ENCODE data around the gene NCKAP5. TPM values are rescaled to one million over a fixed set of nuclear protein-coding genes. Genes with fewer than 3 reads are reported as not detected.

Gene NCKAP5
- polyA plus RNA-seq, 1 experiment: 2.1 TPM

DNA sequence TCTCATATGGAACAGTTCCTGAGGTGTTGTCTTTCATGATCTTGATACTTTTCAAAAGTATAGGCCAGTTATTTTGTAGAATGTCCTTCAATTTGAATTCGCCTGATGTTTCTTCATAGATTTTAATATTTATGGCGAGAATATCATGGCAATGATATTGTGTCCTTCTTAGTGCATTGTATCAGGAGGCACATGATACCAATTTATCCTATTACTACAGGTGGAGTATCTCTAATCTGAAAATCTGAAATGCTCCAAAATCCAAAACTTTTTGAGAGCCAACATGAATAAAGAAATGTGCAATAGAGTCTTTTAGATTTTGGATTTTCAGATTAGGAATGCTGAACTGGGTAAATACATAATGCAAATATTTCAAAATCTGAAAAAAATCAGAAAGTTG, 681.7 kb downstream of the NCKAP5 start:
- Histone ChIP-seq H3K36me3 (ENCODE audit: control insufficient read depth, insufficient read depth, low read length) (no peaks in the 10 kb centered on the region), H3K27me3 (ENCODE audit: control insufficient read depth, insufficient read depth, low read length) (no peaks in the 10 kb centered on the region), H3K4me3 (ENCODE audit: low read depth, low read length) (no peak overlapping the region)
- no peak for TF ChIP-seq CTCF (IDR thresholded peaks at IDR 0.05; ENCODE audit: insufficient read depth, low read depth, low read length)
- ChIA-PET POLR2A (no interaction called here), CTCF (no interaction called here)
- DNase-seq (ENCODE audit: low read depth): no peak

- TF ChIP-seq CTCF (IDR thresholded peaks at IDR 0.05; ENCODE audit: insufficient read depth, low read depth, low read length): no peak
- no peak overlapping the region for H3K4me3 ChIP-seq (ENCODE audit: low read depth, low read length)
- POLR2A ChIA-PET: no interaction called here
- CTCF ChIA-PET: no interaction called here
- H3K27me3 ChIP-seq (ENCODE audit: control insufficient read depth, insufficient read depth, low read length): no peaks in the 10 kb centered on the region
- no peak for DNase-seq (ENCODE audit: low read depth)
- no peaks in the 10 kb centered on the region for H3K36me3 ChIP-seq (ENCODE audit: control insufficient read depth, insufficient read depth, low read length)
Observed at GRCh38 chr2:132884705-132885104, 683.6 kb downstream of the NCKAP5 start.

- POLR2A ChIA-PET: no interaction called here
- H3K4me3 ChIP-seq (ENCODE audit: low read depth, low read length): no peak overlapping the region
- CTCF ChIA-PET: no interaction called here
- H3K27me3 ChIP-seq (ENCODE audit: control insufficient read depth, insufficient read depth, low read length): no peaks in the 10 kb centered on the region
- H3K36me3 ChIP-seq (ENCODE audit: control insufficient read depth, insufficient read depth, low read length): no peaks in the 10 kb centered on the region
- DNase-seq (ENCODE audit: low read depth): no peak
- no peak for TF ChIP-seq CTCF (IDR thresholded peaks at IDR 0.05; ENCODE audit: insufficient read depth, low read depth, low read length)
Observed at GRCh38 chr2:132884292-132884691, 684.0 kb downstream of the NCKAP5 start.

- Histone ChIP-seq H3K36me3 (ENCODE audit: control insufficient read depth, insufficient read depth, low read length) (no peaks in the 10 kb centered on the region), H3K4me3 (ENCODE audit: low read depth, low read length) (no peak overlapping the region), H3K27me3 (ENCODE audit: control insufficient read depth, insufficient read depth, low read length) (no peaks in the 10 kb centered on the region)
- no peak for TF ChIP-seq CTCF (IDR thresholded peaks at IDR 0.05; ENCODE audit: insufficient read depth, low read depth, low read length)
- POLR2A ChIA-PET: no interaction called here
- CTCF ChIA-PET: no interaction called here
- DNase-seq (ENCODE audit: low read depth): no peak
Observed at GRCh38 chr2:132883430-132883829, 684.8 kb downstream of the NCKAP5 start.

- ChIA-PET CTCF (no interaction called here), POLR2A (no interaction called here)
- no peak overlapping the region for H3K4me3 ChIP-seq (ENCODE audit: low read depth, low read length)
- no peaks in the 10 kb centered on the region for H3K27me3 ChIP-seq (ENCODE audit: control insufficient read depth, insufficient read depth, low read length)
- TF ChIP-seq CTCF (IDR thresholded peaks at IDR 0.05; ENCODE audit: insufficient read depth, low read depth, low read length): no peak
- DNase-seq (ENCODE audit: low read depth): no peak
- H3K36me3 ChIP-seq (ENCODE audit: control insufficient read depth, insufficient read depth, low read length): no peaks in the 10 kb centered on the region
Observed at GRCh38 chr2:132881546-132881945, 686.7 kb downstream of the NCKAP5 start.
